SK-N-SH treated with all-trans-retinoic acid at 6 μM for 48 hours (cell line): ENCODE data around the gene SYNPO2.

Experiments
- ATAC-seq: fragments of 200-7000 bp; cut with Tn5 transposase; 3 replicates; pipeline ENCODE4 v1.9.1; 2020; ENCODE audit warnings: mild to moderate bottlenecking, moderate library complexity
- ARNTL ChIP-seq: fragments of 450-650 bp; formaldehyde crosslinking; IDR thresholded peaks from 2 replicates; pipeline ENCODE4 v1.5.0; 2020; ENCODE audit warnings: low read depth, mild to moderate bottlenecking, moderate library complexity, borderline replicate concordance
- BACH2 ChIP-seq: fragments of 250-450 bp; sonication (Bioruptor Pico); IDR thresholded peaks from 2 replicates; pipeline ENCODE4 v1.9.0; 2021; ENCODE audit warnings: mild to moderate bottlenecking, borderline replicate concordance
- CREB5 ChIP-seq: fragments of 250-450 bp; sonication (Bioruptor Pico); IDR thresholded peaks from 2 replicates; pipeline ENCODE4 v1.5.1; 2020; ENCODE audit warnings: low read depth, mild to moderate bottlenecking, moderate library complexity
- CSDC2 ChIP-seq: fragments of 250-450 bp; sonication (Bioruptor Pico); IDR thresholded peaks from 2 replicates; pipeline ENCODE4 v1.5.0; 2020; ENCODE audit warnings: mild to moderate bottlenecking, moderate library complexity
- CSRNP3 ChIP-seq: fragments of 250-450 bp; sonication (Bioruptor Pico); IDR thresholded peaks from 2 replicates; pipeline ENCODE4 v1.5.1; 2021; ENCODE audit warnings: mild to moderate bottlenecking, moderate library complexity
- ESRRG ChIP-seq: fragments of 250-450 bp; sonication (Bioruptor Pico); IDR thresholded peaks from 2 replicates; pipeline ENCODE4 v1.6.1; 2021; ENCODE audit warnings: mild to moderate bottlenecking
- GLIS3 ChIP-seq: fragments of 250-450 bp; sonication (Bioruptor Pico); IDR thresholded peaks from 2 replicates; pipeline ENCODE4 v1.5.0; 2020; ENCODE audit warnings: mild to moderate bottlenecking, moderate library complexity
- ISL1 ChIP-seq: fragments of 250-450 bp; sonication (Bioruptor Pico); IDR thresholded peaks from 2 replicates; pipeline ENCODE4 v2.1.2; 2022; ENCODE audit warnings: mild to moderate bottlenecking, moderate library complexity
- OSR1 ChIP-seq: fragments of 250-450 bp; sonication (Bioruptor Pico); IDR thresholded peaks from 2 replicates; pipeline ENCODE4 v1.8.0; 2022; ENCODE audit warnings: moderate library complexity, mild to moderate bottlenecking, inconsistent platforms
- POU6F1 ChIP-seq: fragments of 250-450 bp; sonication (Bioruptor Pico); IDR thresholded peaks from 2 replicates; pipeline ENCODE4 v1.8.0; 2021; ENCODE audit warnings: low read depth, mild to moderate bottlenecking, moderate library complexity, borderline replicate concordance
- PPARA ChIP-seq: fragments of 250-450 bp; sonication (Bioruptor Pico); IDR thresholded peaks from 2 replicates; pipeline ENCODE4 v1.5.0; 2020; ENCODE audit warnings: mild to moderate bottlenecking, borderline replicate concordance
- RARB ChIP-seq: fragments of 250-450 bp; sonication (Bioruptor Pico); IDR thresholded peaks from 2 replicates; pipeline ENCODE4 v1.8.0; 2021; ENCODE audit warnings: mild to moderate bottlenecking, moderate library complexity
- SNAI2 ChIP-seq: fragments of 250-450 bp; sonication (Bioruptor Pico); IDR thresholded peaks from 2 replicates; pipeline ENCODE4 v1.5.0; 2020; ENCODE audit warnings: mild to moderate bottlenecking, moderate library complexity
- TCF4 ChIP-seq: fragments of 250-450 bp; sonication (Bioruptor Pico); IDR thresholded peaks from 2 replicates; pipeline ENCODE4 v1.8.0; 2021; ENCODE audit warnings: mild to moderate bottlenecking, moderate library complexity, borderline replicate concordance
- TOX ChIP-seq: fragments of 250-450 bp; sonication (Bioruptor Pico); IDR thresholded peaks from 2 replicates; pipeline ENCODE4 v1.8.0; 2021; ENCODE audit warnings: mild to moderate bottlenecking, moderate library complexity, borderline replicate concordance
- ZC3H10 ChIP-seq: fragments of 250-450 bp; sonication (Bioruptor Pico); IDR thresholded peaks from 2 replicates; pipeline ENCODE4 v1.5.1; 2021; ENCODE audit warnings: mild to moderate bottlenecking, moderate library complexity
- ZFP3 ChIP-seq: fragments of 250-450 bp; sonication (Bioruptor Pico); IDR thresholded peaks from 2 replicates; pipeline ENCODE4 v1.5.0; 2020; ENCODE audit warnings: mild to moderate bottlenecking, moderate library complexity
- ZFP30 ChIP-seq: fragments of 450-650 bp; formaldehyde crosslinking; IDR thresholded peaks from 2 replicates; pipeline ENCODE4 v1.5.0; 2022; ENCODE audit warnings: mild to moderate bottlenecking, moderate library complexity
- ZNF565 ChIP-seq: fragments of 450-650 bp; formaldehyde crosslinking; conservative IDR thresholded peaks from 2 replicates; pipeline ENCODE4 v1.5.0; 2020; ENCODE audit warnings: low read depth, mild to moderate bottlenecking, moderate library complexity
- ZNF70 ChIP-seq: fragments of 450-650 bp; formaldehyde crosslinking; IDR thresholded peaks from 2 replicates; pipeline ENCODE4 v1.5.0; 2020; ENCODE audit warnings: mild to moderate bottlenecking, moderate library complexity
- ZNF8 ChIP-seq: fragments of 450-650 bp; formaldehyde crosslinking; IDR thresholded peaks from 2 replicates; pipeline ENCODE4 v1.5.0; 2020; ENCODE audit warnings: mild to moderate bottlenecking, moderate library complexity
- TF ChIP-seq, protein P1 (sequence below): fragments of 250-450 bp; sonication (Bioruptor Pico); IDR thresholded peaks from 2 replicates; pipeline ENCODE4 v1.5.0; 2020; ENCODE audit warnings: mild to moderate bottlenecking, moderate library complexity

SYNPO2 gene

GRCh38 chr4:119070301-119070700, 181.6 kb downstream of the SYNPO2 start:
- ATAC-seq = no peak
- no peak for TF ChIP-seq GLIS3 (CRISPR knock-in tag)
- no peak for TF ChIP-seq TCF4
- TF ChIP-seq ZC3H10 (CRISPR knock-in tag) = no peak
- no peak for TF ChIP-seq SNAI2 (CRISPR knock-in tag)
- no peak for TF ChIP-seq POU6F1 (CRISPR knock-in tag)
- no peak for TF ChIP-seq ARNTL (CRISPR knock-in tag)
- no peak for TF ChIP-seq BACH2
- TF ChIP-seq ZFP3 = no peak
- TF ChIP-seq PPARA (CRISPR knock-in tag) = no peak
- TF ChIP-seq OSR1 (CRISPR knock-in tag) = no peak
- TF ChIP-seq CSDC2 (CRISPR knock-in tag) = no peak
- no peak for TF ChIP-seq ZNF70 (CRISPR knock-in tag)
- no peak for TF ChIP-seq ISL1 (CRISPR knock-in tag)
- TF ChIP-seq ZNF565 (CRISPR knock-in tag) = no peak
- TF ChIP-seq, protein P1, sequence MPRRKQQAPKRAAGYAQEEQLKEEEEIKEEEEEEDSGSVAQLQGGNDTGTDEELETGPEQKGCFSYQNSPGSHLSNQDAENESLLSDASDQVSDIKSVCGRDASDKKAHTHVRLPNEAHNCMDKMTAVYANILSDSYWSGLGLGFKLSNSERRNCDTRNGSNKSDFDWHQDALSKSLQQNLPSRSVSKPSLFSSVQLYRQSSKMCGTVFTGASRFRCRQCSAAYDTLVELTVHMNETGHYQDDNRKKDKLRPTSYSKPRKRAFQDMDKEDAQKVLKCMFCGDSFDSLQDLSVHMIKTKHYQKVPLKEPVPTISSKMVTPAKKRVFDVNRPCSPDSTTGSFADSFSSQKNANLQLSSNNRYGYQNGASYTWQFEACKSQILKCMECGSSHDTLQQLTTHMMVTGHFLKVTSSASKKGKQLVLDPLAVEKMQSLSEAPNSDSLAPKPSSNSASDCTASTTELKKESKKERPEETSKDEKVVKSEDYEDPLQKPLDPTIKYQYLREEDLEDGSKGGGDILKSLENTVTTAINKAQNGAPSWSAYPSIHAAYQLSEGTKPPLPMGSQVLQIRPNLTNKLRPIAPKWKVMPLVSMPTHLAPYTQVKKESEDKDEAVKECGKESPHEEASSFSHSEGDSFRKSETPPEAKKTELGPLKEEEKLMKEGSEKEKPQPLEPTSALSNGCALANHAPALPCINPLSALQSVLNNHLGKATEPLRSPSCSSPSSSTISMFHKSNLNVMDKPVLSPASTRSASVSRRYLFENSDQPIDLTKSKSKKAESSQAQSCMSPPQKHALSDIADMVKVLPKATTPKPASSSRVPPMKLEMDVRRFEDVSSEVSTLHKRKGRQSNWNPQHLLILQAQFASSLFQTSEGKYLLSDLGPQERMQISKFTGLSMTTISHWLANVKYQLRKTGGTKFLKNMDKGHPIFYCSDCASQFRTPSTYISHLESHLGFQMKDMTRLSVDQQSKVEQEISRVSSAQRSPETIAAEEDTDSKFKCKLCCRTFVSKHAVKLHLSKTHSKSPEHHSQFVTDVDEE (CRISPR knock-in tag) = no peak
- TF ChIP-seq CSRNP3 (CRISPR knock-in tag) = no peak
- TF ChIP-seq TOX (CRISPR knock-in tag) = no peak
- no peak for TF ChIP-seq CREB5 (CRISPR knock-in tag)
- TF ChIP-seq ZFP30 (CRISPR knock-in tag) = no peak

- ATAC-seq = no peak
- TF ChIP-seq CREB5 (CRISPR knock-in tag) (no peak), ESRRG (CRISPR knock-in tag) (no peak), GLIS3 (CRISPR knock-in tag) (no peak), ZC3H10 (CRISPR knock-in tag) (no peak), ARNTL (CRISPR knock-in tag) (no peak), ZFP3 (no peak), ZNF8 (CRISPR knock-in tag) (no peak), ISL1 (CRISPR knock-in tag) (no peak), TCF4 (no peak), POU6F1 (CRISPR knock-in tag) (no peak), OSR1 (CRISPR knock-in tag) (no peak), ZNF565 (CRISPR knock-in tag) (no peak), CSRNP3 (CRISPR knock-in tag) (no peak), BACH2 (no peak), CSDC2 (CRISPR knock-in tag) (no peak), TOX (CRISPR knock-in tag) (no peak), RARB (CRISPR knock-in tag) (no peak)
- TF ChIP-seq, protein P1 (CRISPR knock-in tag) = no peak
Measured at GRCh38 chr4:119080721-119081541, 192.3 kb downstream of the SYNPO2 start.
